H1 (cell line): ENCODE measurements around the gene FAT2.

ENCODE experiments used
- BCL11A ChIP-seq, 2 experiments: IDR thresholded peaks; one replicate each; pipeline ENCODE4 v1.6.1; 2011; ENCODE audit warnings: low read depth in 2 of 2, low read length in 2 of 2, mild to moderate bottlenecking in 2 of 2
- CHD1 ChIP-seq: IDR thresholded peaks from 2 replicates; pipeline ENCODE4 v1.6.1; 2012; ENCODE audit warnings: low read depth, low read length, improper control_type of control experiment
- MAFK ChIP-seq: IDR thresholded peaks from 2 replicates; pipeline ENCODE4 v1.6.1; 2012; ENCODE audit warnings: low read depth, mild to moderate bottlenecking, improper control_type of control experiment, low read length
- POLR2A ChIP-seq, 2 experiments: IDR thresholded peaks; 1 replicate in 1 of 2; 2 replicates in 1 of 2; pipeline ENCODE4 v1.6.1; 2011; ENCODE audit warnings: low read depth in 2 of 2, low read length in 2 of 2, mild to moderate bottlenecking in 2 of 2; ENCODE audit errors: control extremely low read depth in 1 of 2
- POLR2AphosphoS5 ChIP-seq: IDR thresholded peaks from 2 replicates; pipeline ENCODE4 v1.6.1; 2011; ENCODE audit warnings: low read depth, low read length
- SIX5 ChIP-seq: IDR thresholded peaks from 2 replicates; pipeline ENCODE4 v1.6.1; 2011; ENCODE audit warnings: mild to moderate bottlenecking, low read depth, low read length
- TAF1 ChIP-seq: IDR thresholded peaks from 2 replicates; pipeline ENCODE4 v1.6.1; 2011; ENCODE audit warnings: mild to moderate bottlenecking, low read depth, low read length
- YY1 ChIP-seq: IDR thresholded peaks from 2 replicates; pipeline ENCODE4 v1.6.1; 2011; ENCODE audit warnings: low read depth, mild to moderate bottlenecking, low read length
- TF ChIP-seq, protein P1 (sequence below): IDR thresholded peaks from 2 replicates; pipeline ENCODE4 v1.6.1; 2012; ENCODE audit warnings: inconsistent platforms
- TF ChIP-seq, protein P2 (sequence below), 3 experiments: IDR thresholded peaks; 1 replicate in 2 of 3; 2 replicates in 1 of 3; pipeline versions ENCODE4 v1.5.1 to v1.6.1; 2011; ENCODE audit warnings: low read length in 3 of 3, mild to moderate bottlenecking in 3 of 3, inconsistent platforms in 2 of 3, low read depth in 1 of 3, moderate library complexity in 1 of 3; ENCODE audit not compliant: insufficient read depth in 1 of 3; ENCODE audit errors: control extremely low read depth in 1 of 3

DNA sequence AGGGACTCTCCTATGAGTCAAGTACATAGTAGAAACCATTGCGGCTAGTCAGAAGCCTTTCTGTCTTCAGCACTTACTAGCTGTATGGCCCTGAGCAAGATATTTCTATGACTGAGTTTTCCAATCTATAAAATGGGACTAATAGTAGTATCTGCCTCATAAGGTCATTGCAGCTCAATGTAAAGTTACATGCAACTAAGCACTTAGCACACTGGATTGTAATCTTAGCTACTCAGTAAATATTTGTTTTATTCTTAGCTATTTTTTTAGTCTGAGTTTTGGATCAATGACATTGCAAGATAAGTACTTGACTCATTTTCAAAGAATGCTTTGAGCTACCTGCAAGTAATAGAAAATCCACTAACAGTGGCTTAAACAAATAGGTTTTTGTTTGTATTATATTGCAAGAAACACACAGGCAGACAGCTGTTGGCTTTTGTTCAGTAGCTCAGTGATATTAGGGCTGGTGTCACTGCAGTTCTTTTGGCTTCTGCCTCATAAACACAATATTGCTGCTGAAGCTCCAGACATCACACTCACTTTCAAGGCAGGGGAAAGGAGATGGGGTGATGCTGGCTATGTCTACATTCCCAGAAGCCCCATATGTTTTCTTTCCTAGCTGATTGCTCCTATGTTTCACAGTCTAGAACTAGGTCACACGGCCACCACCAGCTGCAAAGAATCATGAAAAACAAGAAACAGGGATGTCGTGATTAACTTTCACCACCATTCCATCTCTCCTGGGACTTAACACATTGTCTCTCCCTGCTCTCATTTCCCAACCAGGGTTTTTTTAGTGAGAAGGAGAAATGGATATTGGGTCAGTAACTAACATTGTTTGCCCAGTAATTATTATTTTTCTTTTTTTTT lies 26.9 kb upstream of the FAT2 start:
- TF ChIP-seq, protein P1, sequence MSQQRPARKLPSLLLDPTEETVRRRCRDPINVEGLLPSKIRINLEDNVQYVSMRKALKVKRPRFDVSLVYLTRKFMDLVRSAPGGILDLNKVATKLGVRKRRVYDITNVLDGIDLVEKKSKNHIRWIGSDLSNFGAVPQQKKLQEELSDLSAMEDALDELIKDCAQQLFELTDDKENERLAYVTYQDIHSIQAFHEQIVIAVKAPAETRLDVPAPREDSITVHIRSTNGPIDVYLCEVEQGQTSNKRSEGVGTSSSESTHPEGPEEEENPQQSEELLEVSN = no peak
- TF ChIP-seq TAF1 = no peak
- TF ChIP-seq, protein P2, sequence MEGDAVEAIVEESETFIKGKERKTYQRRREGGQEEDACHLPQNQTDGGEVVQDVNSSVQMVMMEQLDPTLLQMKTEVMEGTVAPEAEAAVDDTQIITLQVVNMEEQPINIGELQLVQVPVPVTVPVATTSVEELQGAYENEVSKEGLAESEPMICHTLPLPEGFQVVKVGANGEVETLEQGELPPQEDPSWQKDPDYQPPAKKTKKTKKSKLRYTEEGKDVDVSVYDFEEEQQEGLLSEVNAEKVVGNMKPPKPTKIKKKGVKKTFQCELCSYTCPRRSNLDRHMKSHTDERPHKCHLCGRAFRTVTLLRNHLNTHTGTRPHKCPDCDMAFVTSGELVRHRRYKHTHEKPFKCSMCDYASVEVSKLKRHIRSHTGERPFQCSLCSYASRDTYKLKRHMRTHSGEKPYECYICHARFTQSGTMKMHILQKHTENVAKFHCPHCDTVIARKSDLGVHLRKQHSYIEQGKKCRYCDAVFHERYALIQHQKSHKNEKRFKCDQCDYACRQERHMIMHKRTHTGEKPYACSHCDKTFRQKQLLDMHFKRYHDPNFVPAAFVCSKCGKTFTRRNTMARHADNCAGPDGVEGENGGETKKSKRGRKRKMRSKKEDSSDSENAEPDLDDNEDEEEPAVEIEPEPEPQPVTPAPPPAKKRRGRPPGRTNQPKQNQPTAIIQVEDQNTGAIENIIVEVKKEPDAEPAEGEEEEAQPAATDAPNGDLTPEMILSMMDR (IDR thresholded peaks at IDR 0.05; ENCODE audit: control extremely low read depth in 1 of 3, insufficient read depth in 1 of 3, low read depth in 1 of 3, low read length in 3 of 3) = no peak
- TF ChIP-seq BCL11A (IDR thresholded peaks at IDR 0.05; ENCODE audit: low read depth in 2 of 2, low read length in 2 of 2) = no peak
- no peak for TF ChIP-seq SIX5
- no peak for TF ChIP-seq YY1
- no peak for TF ChIP-seq CHD1
- TF ChIP-seq POLR2AphosphoS5 = no peak
- no peak for TF ChIP-seq POLR2A (IDR thresholded peaks at IDR 0.05; ENCODE audit: control extremely low read depth in 1 of 2, low read depth in 2 of 2, low read length in 2 of 2)
- TF ChIP-seq MAFK = no peak
